ACC112 (cell line): Measurements from ENCODE around the gene SNRPF.
A peak's percentile ranks its signal among the peaks of the same experiment; 100 is the strongest.
"Not testable (repeated sequence)": the region's sequence is repeated elsewhere in the genome, so short reads cannot be mapped to it uniquely, and the experiment has no call there.

ENCODE experiments used
- H2AFZ ChIP-seq: fragments of 200-600 bp; sonication (generic); one replicate; pipeline ENCODE4 v1.6.0; 2017; ENCODE audit warnings: antibody characterized with exemption, low read length; ENCODE audit not compliant: unreplicated experiment
- H3K27ac ChIP-seq: fragments of 200-600 bp; sonication (generic); 2 replicates; pipeline ENCODE4 v1.5.1; 2014; ENCODE audit warnings: low read depth, mild to moderate bottlenecking, antibody characterized with exemption, low read length, moderate library complexity
- H3K27me3 ChIP-seq: fragments of 200-600 bp; sonication (generic); 2 replicates; pipeline ENCODE4 v1.6.1; 2014; ENCODE audit warnings: mild to moderate bottlenecking, antibody characterized with exemption, low read length, moderate library complexity, mixed read lengths; ENCODE audit not compliant: insufficient read depth
- H3K36me3 ChIP-seq: fragments of 200-600 bp; sonication (generic); 2 replicates; pipeline ENCODE4 v1.6.1; 2016; ENCODE audit warnings: mild to moderate bottlenecking, antibody characterized with exemption, low read length, moderate library complexity, mixed read lengths; ENCODE audit not compliant: insufficient read depth
- H3K4me1 ChIP-seq: fragments of 200-600 bp; sonication (generic); one replicate; pipeline ENCODE4 v1.6.1; 2016; ENCODE audit warnings: low read length, mixed read lengths; ENCODE audit not compliant: insufficient read depth, unreplicated experiment, control insufficient read depth
- H3K4me3 ChIP-seq: fragments of 200-600 bp; sonication (generic); 2 replicates; pipeline ENCODE4 v1.5.1; 2014; ENCODE audit warnings: mild to moderate bottlenecking, low read depth, low read length
- H3K79me2 ChIP-seq: fragments of 200-600 bp; sonication (generic); one replicate; pipeline ENCODE4 v1.6.0; 2016; ENCODE audit warnings: low read length; ENCODE audit not compliant: control insufficient read depth, unreplicated experiment, insufficient read depth

SNRPF gene

GRCh38 chr12:95836630-95837239 lies 22.0 kb upstream of the SNRPF start:
- peak overlapping the region; percentile 17 for H3K4me3 ChIP-seq
- H3K27me3 ChIP-seq, result peaks cover 14% of the 10 kb centered on the region
- no peaks in the 10 kb centered on the region for H3K36me3 ChIP-seq
- peaks cover 19% of the 10 kb centered on the region for H3K4me1 ChIP-seq
- H2AFZ ChIP-seq, result no peak overlapping the region
- H3K79me2 ChIP-seq, result no peaks in the 10 kb centered on the region
- peak overlapping the region; percentile 13; the same call in 1 of the 2 replicates for H3K27ac ChIP-seq

- H3K27me3 ChIP-seq, result peaks cover 12% of the 10 kb centered on the region
- H3K4me3 ChIP-seq, result peak overlapping the region; percentile 17; the same call in 1 of the 2 replicates
- peaks cover 19% of the 10 kb centered on the region for H3K4me1 ChIP-seq
- no peaks in the 10 kb centered on the region for H3K79me2 ChIP-seq
- H2AFZ ChIP-seq, result no peak overlapping the region
- no peak overlapping the region for H3K27ac ChIP-seq
- H3K36me3 ChIP-seq, result no peaks in the 10 kb centered on the region
These were observed 21.3 kb upstream of the SNRPF start for GRCh38 chr12:95837240-95838038.

- H3K4me3 ChIP-seq, result no peak overlapping the region
- peaks cover 7% of the 10 kb centered on the region for H3K27me3 ChIP-seq
- H3K27ac ChIP-seq, result no peak overlapping the region
- peaks cover 19% of the 10 kb centered on the region for H3K4me1 ChIP-seq
- no peaks in the 10 kb centered on the region for H3K36me3 ChIP-seq
- no peak overlapping the region for H2AFZ ChIP-seq
- H3K79me2 ChIP-seq, result no peaks in the 10 kb centered on the region
These were observed 20.6 kb upstream of the SNRPF start for GRCh38 chr12:95838125-95838524.

DNA sequence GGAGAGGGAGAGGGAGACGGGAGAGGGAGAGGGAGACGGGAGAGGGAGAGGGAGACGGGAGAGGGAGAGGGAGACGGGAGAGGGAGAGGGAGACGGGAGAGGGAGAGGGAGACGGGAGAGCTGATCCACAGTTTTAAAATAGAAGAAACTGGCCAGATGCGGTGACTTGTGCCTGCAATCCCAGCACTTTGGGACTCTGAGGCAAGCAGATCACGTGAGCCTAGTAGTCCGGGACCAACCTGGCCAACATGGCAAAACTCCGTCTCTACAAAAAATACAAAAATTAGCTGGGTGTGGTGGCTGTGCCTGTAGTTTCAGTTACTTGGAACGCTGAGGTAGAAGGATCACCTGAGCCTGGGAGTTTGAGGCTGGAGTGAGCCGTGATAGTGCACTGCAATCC lies 16.3 kb upstream of the SNRPF start:
- not testable (repeated sequence) for H3K79me2 ChIP-seq, H3K27ac ChIP-seq, H3K4me1 ChIP-seq, H3K36me3 ChIP-seq
- Histone ChIP-seq H3K27me3 (peaks cover 15% of the 10 kb centered on the region), H3K4me3 (peak overlapping the region; percentile 62), H2AFZ (peak overlapping the region; percentile 43)

DNA sequence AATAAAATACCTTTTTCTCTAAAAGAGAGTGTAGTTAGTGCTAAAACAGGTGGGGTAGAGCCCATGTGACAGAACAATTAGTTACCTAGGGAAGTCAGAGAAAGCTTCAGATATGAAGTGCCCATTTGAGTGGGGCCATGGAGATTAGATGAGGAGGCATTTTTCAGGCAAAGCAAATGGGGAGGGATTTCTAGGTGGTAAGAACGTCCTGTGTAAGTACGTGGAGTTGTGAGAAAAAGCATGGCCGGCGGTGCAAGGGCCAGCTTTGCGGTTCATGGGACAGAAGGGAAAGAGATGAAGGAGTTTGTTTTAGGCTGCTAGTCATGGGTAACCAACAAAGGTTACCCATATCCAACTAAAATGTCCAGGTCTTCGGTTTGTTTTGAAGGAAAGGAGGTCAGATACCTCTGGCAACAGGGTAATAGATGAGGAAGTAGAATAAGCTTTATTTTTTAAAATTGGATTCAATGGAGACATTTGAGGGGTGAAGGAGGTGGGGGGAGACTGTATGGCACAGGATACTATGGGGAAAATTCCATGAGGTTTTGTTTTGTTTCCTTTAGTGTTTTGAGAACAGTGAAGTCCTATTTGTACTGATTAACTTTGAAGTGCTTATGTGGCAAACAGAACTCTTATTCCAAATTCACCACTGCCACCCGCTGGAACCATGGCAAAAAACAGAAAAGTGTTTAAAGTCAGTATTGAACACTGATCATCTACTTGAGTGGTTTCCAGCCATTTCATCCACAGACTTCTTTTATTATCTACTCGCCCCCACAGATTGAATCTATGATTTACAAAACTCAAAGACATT lies 10.0 kb upstream of the SNRPF start:
- Histone ChIP-seq H3K4me3 (no peak overlapping the region), H3K79me2 (no peaks in the 10 kb centered on the region), H3K27me3 (peaks cover 20% of the 10 kb centered on the region), H3K27ac (no peak overlapping the region), H3K4me1 (no peaks in the 10 kb centered on the region), H2AFZ (peak overlapping the region; percentile 45), H3K36me3 (no peaks in the 10 kb centered on the region)

GRCh38 chr12:95851606-95852005 lies 7.1 kb upstream of the SNRPF start:
- Histone ChIP-seq H3K27ac (no peak overlapping the region), H3K4me1 (no peaks in the 10 kb centered on the region), H3K79me2 (no peaks in the 10 kb centered on the region), H3K27me3 (peaks cover 13% of the 10 kb centered on the region; the same call in 1 of the 2 replicates), H3K4me3 (no peak overlapping the region), H3K36me3 (no peaks in the 10 kb centered on the region), H2AFZ (no peak overlapping the region)

- Histone ChIP-seq H2AFZ (no peak overlapping the region), H3K27me3 (peaks cover 13% of the 10 kb centered on the region; the same call in 1 of the 2 replicates), H3K4me3 (no peak overlapping the region), H3K4me1 (no peaks in the 10 kb centered on the region), H3K79me2 (no peaks in the 10 kb centered on the region), H3K36me3 (no peaks in the 10 kb centered on the region), H3K27ac (no peak overlapping the region)
These were observed 6.6 kb upstream of the SNRPF start for GRCh38 chr12:95852133-95852532.

GRCh38 chr12:95857156-95857555 lies 1.6 kb upstream of the SNRPF start:
- Histone ChIP-seq H3K4me1 (peaks cover 3% of the 10 kb centered on the region), H3K4me3 (no peak overlapping the region), H2AFZ (peak overlapping the region; percentile 18), H3K27ac (no peak overlapping the region), H3K79me2 (peaks cover 33% of the 10 kb centered on the region), H3K36me3 (peaks cover 13% of the 10 kb centered on the region), H3K27me3 (peaks cover 13% of the 10 kb centered on the region; the same call in 1 of the 2 replicates)

- Histone ChIP-seq H3K36me3 (peaks cover 19% of the 10 kb centered on the region), H2AFZ (peak overlapping the region; percentile 100), H3K27ac (no peak overlapping the region), H3K27me3 (peaks cover 13% of the 10 kb centered on the region; the same call in 1 of the 2 replicates), H3K4me1 (peaks cover 3% of the 10 kb centered on the region), H3K79me2 (peaks cover 39% of the 10 kb centered on the region), H3K4me3 (peak overlapping the region; percentile 84)
These were observed 953 bp upstream of the SNRPF start for GRCh38 chr12:95857799-95858198.

- Histone ChIP-seq H3K36me3 (peaks cover 35% of the 10 kb centered on the region), H3K27me3 (peaks cover 2% of the 10 kb centered on the region; the same call in 1 of the 2 replicates), H3K79me2 (peaks cover 53% of the 10 kb centered on the region), H2AFZ (peak overlapping the region; percentile 68), H3K4me3 (peak overlapping the region; percentile 84), H3K27ac (peak overlapping the region; percentile 54), H3K4me1 (peaks cover 3% of the 10 kb centered on the region)
These were observed 628 bp downstream of the SNRPF start for GRCh38 chr12:95859344-95859816.
